Liver (tissue), 9 donors: ENCODE results near the gene SLC43A3. TPM values are rescaled to one million over a fixed set of nuclear protein-coding genes. Genes with fewer than 3 reads are reported as not detected.

Source experiments
- DNase-seq: peaks from one replicate; pipeline ENCODE4 v3.0.0-alpha.2; 2017; ENCODE audit warnings: low spot score
- H3K27ac ChIP-seq, 2 donors: one replicate each; pipeline ENCODE4 v1.7.0; 2013; ENCODE audit warnings: inconsistent platforms in 2 of 2, low read length in 2 of 2, control low read depth in 1 of 2, low read depth in 1 of 2, mild to moderate bottlenecking in 1 of 2
- H3K27me3 ChIP-seq, 4 donors: one replicate each; pipeline versions ENCODE4 v1.6.1 to v1.7.0; 2013; ENCODE audit warnings: low read length in 3 of 4, inconsistent platforms in 1 of 4, mild to moderate bottlenecking in 1 of 4, moderate library complexity in 1 of 4; ENCODE audit not compliant: control insufficient read depth in 4 of 4, insufficient read depth in 4 of 4
- H3K36me3 ChIP-seq, 4 donors: one replicate each; pipeline versions ENCODE4 v1.6.1 to v1.7.0; 2013; ENCODE audit warnings: low read length in 3 of 4, mild to moderate bottlenecking in 3 of 4, low read depth in 1 of 4, moderate library complexity in 1 of 4; ENCODE audit not compliant: control insufficient read depth in 4 of 4, insufficient read depth in 3 of 4
- H3K4me1 ChIP-seq, 4 donors: one replicate each; pipeline versions ENCODE4 v1.6.1 to v1.7.0; 2013; ENCODE audit warnings: low read length in 3 of 4, mild to moderate bottlenecking in 3 of 4, moderate library complexity in 1 of 4; ENCODE audit not compliant: control insufficient read depth in 4 of 4, insufficient read depth in 4 of 4
- H3K4me3 ChIP-seq, 3 donors: one replicate each; pipeline versions ENCODE4 v1.6.1 to v1.7.0; 2013; ENCODE audit warnings: low read length in 3 of 3, control low read depth in 1 of 3, low read depth in 1 of 3, mild to moderate bottlenecking in 1 of 3
- H3K9ac ChIP-seq, 2 donors: one replicate each; pipeline ENCODE4 v1.7.0; 2013; ENCODE audit warnings: low read length in 2 of 2, mild to moderate bottlenecking in 2 of 2, moderate library complexity in 2 of 2, control low read depth in 1 of 2, low read depth in 1 of 2
- H3K9me3 ChIP-seq, 4 donors: one replicate each; pipeline versions ENCODE4 v1.6.1 to v1.7.0; 2013; ENCODE audit warnings: low read length in 3 of 4; ENCODE audit not compliant: control insufficient read depth in 4 of 4
- ATF3 ChIP-seq: IDR thresholded peaks from 2 replicates; pipeline ENCODE4 v1.6.1; 2016; ENCODE audit warnings: antibody characterized with exemption
- CTCF ChIP-seq: fragments of 150-350 bp; IDR thresholded peaks from 2 replicates; pipeline ENCODE4 v1.5.1; 2017; ENCODE audit warnings: improper control_type of control experiment, low read depth, low read length; ENCODE audit not compliant: missing input control
- EGR1 ChIP-seq, 2 donors: IDR thresholded peaks; 2 replicates each; pipeline ENCODE4 v1.6.1; 2016 to 2018; ENCODE audit warnings: antibody characterized with exemption in 2 of 2, low read depth in 2 of 2
- FOXA2 ChIP-seq: IDR thresholded peaks from 2 replicates; pipeline ENCODE4 v1.6.1; 2016; ENCODE audit warnings: antibody characterized with exemption
- GABPA ChIP-seq, 2 donors: IDR thresholded peaks in 1 of 2; conservative IDR thresholded peaks in 1 of 2; 2 replicates each; pipeline ENCODE4 v1.6.1; 2016; ENCODE audit warnings: antibody characterized with exemption in 2 of 2, mild to moderate bottlenecking in 1 of 2, moderate library complexity in 1 of 2
- HNF4G ChIP-seq: IDR thresholded peaks from 2 replicates; pipeline ENCODE4 v1.6.1; 2016; ENCODE audit warnings: antibody characterized with exemption
- MAX ChIP-seq: IDR thresholded peaks from 2 replicates; pipeline ENCODE4 v1.6.1; 2016; ENCODE audit warnings: antibody characterized with exemption
- REST ChIP-seq: IDR thresholded peaks from 2 replicates; pipeline ENCODE4 v1.6.1; 2016; ENCODE audit warnings: antibody characterized with exemption, mild to moderate bottlenecking
- SP1 ChIP-seq: IDR thresholded peaks from 2 replicates; pipeline ENCODE4 v1.6.1; 2018; ENCODE audit warnings: antibody characterized with exemption, mild to moderate bottlenecking
- TAF1 ChIP-seq: conservative IDR thresholded peaks from 2 replicates; pipeline ENCODE4 v1.6.1; 2016; ENCODE audit warnings: antibody characterized with exemption, mild to moderate bottlenecking
- YY1 ChIP-seq: IDR thresholded peaks from 2 replicates; pipeline ENCODE4 v1.6.1; 2016; ENCODE audit warnings: antibody characterized with exemption, mild to moderate bottlenecking
- ZBTB33 ChIP-seq: IDR thresholded peaks from 2 replicates; pipeline ENCODE4 v1.6.1; 2016; ENCODE audit warnings: antibody characterized with exemption
- WGBS: extraction: QIAGEN DNeasy Blood & Tissue Kit; methylation state at CpG from one replicate; pipeline ENCODE4 v1.1.7; 2013; 5-methylcytosine and 5-hydroxymethylcytosine counted together
- polyA plus RNA-seq, 2 donors: library from polyadenylated mRNA; stranded (reverse) in 1 of 2; unstranded in 1 of 2; fragments of 200-250 nt in 1 of 2; fragments of >200 nt in 1 of 2; fragmentation: Nextera tagmentation in 1 of 2; extraction: Ambion mirVana in 1 of 2; gene quantifications; one replicate each; pipeline versions ENCODE4 v1.2.1 to v1.2.3, GENCODE V29; 2013 to 2015
- total RNA-seq, 2 donors: library from RNA; depleted of rRNA; stranded (reverse); fragments of >200 nt; gene quantifications; one replicate each; pipeline ENCODE4 v1.2.3, GENCODE V29; 2014
- donor health status: healthy.
- donor health status: healthy.
- donor health status: healthy.
- donor health status: healthy.
- donor health status: healthy.

The SLC43A3 gene
- total and polyA plus RNA-seq, 4 donors: 47.2 to 152 (median 93.0) TPM

GRCh38 chr11:57368845-57369232 is 58.1 kb downstream of the SLC43A3 start (continued):
- TF ChIP-seq CTCF (no peak), ATF3 (no peak), SP1 (no peak), HNF4G (no peak), FOXA2 (no peak), ZBTB33 (no peak), YY1 (no peak)

GRCh38 chr11:57368106-57368844 is 58.6 kb downstream of the SLC43A3 start:
- no peak overlapping the region for H3K9ac ChIP-seq
- no peak for TF ChIP-seq EGR1 (IDR thresholded peaks at IDR 0.05; ENCODE audit: low read depth in 2 of 2)
- TF ChIP-seq FOXA2: no peak
- TF ChIP-seq HNF4G: no peak
- TF ChIP-seq ATF3: no peak
- no peak for TF ChIP-seq REST
- TF ChIP-seq TAF1: no peak
- no peak for TF ChIP-seq CTCF
- TF ChIP-seq MAX: no peak
- no peak for TF ChIP-seq ZBTB33
- TF ChIP-seq SP1: no peak
- no peak for TF ChIP-seq GABPA (IDR thresholded peaks at IDR 0.05 in 1 of 2, conservative IDR thresholded peaks at IDR 0.05 in 1 of 2)

More at GRCh38 chr11:57368106-57368844, 58.6 kb downstream of the SLC43A3 start:
- Histone ChIP-seq H3K27me3 (no peaks in the 10 kb centered on the region), H3K9me3 (no peaks in the 10 kb centered on the region), H3K4me1 (no peaks in the 10 kb centered on the region), H3K27ac (no peak overlapping the region), H3K4me3 (no peak overlapping the region), H3K36me3 (no peaks in the 10 kb centered on the region)
- 77% methylated on average over 19 of the region's 19 CpGs for WGBS
- no peak for DNase-seq
